PFSK-1 (cell line): ENCODE measurements around the gene FCMR. TPM values are rescaled to one million over a fixed set of nuclear protein-coding genes. Genes with fewer than 3 reads are reported as not detected.

Experiments
- FOXP2 ChIP-seq: optimal IDR thresholded peaks from 2 replicates; pipeline ENCODE3; 2011; ENCODE audit warnings: borderline replicate concordance, control low read depth, inconsistent platforms; ENCODE audit not compliant: insufficient read depth; ENCODE audit errors: extremely low read length, extremely low read depth
- POLR2AphosphoS5 ChIP-seq: IDR thresholded peaks from 2 replicates; pipeline ENCODE4 v1.6.1; 2012; ENCODE audit warnings: low read depth, mild to moderate bottlenecking, control low read depth, low read length, moderate library complexity
- SIN3A ChIP-seq: IDR thresholded peaks from 2 replicates; pipeline ENCODE4 v1.6.1; 2012; ENCODE audit warnings: mild to moderate bottlenecking, low read length, moderate library complexity, borderline replicate concordance; ENCODE audit not compliant: insufficient read depth
- TAF1 ChIP-seq: IDR thresholded peaks from 2 replicates; pipeline ENCODE4 v1.6.1; 2012; ENCODE audit warnings: low read length, control low read depth, borderline replicate concordance; ENCODE audit not compliant: insufficient read depth
- polyA plus RNA-seq: library from polyadenylated mRNA; unstranded; fragments of >200 nt; gene quantifications from one replicate; pipeline ENCODE4 v1.2.1, GENCODE V29; 2012; ENCODE audit warnings: low read depth, missing spikeins; ENCODE audit not compliant: insufficient read length
- TF ChIP-seq, protein P1 (sequence below), 2 experiments: IDR thresholded peaks; 2 replicates each; pipeline versions ENCODE4 v1.6.1 to v1.8.0; 2011 to 2012; ENCODE audit warnings: low read depth in 2 of 2, low read length in 2 of 2, control low read depth in 1 of 2, inconsistent platforms in 1 of 2, mild to moderate bottlenecking in 1 of 2, moderate library complexity in 1 of 2; ENCODE audit not compliant: insufficient read depth in 1 of 2

Gene FCMR
- 0.83 TPM for polyA plus RNA-seq

- TF ChIP-seq, protein P1, sequence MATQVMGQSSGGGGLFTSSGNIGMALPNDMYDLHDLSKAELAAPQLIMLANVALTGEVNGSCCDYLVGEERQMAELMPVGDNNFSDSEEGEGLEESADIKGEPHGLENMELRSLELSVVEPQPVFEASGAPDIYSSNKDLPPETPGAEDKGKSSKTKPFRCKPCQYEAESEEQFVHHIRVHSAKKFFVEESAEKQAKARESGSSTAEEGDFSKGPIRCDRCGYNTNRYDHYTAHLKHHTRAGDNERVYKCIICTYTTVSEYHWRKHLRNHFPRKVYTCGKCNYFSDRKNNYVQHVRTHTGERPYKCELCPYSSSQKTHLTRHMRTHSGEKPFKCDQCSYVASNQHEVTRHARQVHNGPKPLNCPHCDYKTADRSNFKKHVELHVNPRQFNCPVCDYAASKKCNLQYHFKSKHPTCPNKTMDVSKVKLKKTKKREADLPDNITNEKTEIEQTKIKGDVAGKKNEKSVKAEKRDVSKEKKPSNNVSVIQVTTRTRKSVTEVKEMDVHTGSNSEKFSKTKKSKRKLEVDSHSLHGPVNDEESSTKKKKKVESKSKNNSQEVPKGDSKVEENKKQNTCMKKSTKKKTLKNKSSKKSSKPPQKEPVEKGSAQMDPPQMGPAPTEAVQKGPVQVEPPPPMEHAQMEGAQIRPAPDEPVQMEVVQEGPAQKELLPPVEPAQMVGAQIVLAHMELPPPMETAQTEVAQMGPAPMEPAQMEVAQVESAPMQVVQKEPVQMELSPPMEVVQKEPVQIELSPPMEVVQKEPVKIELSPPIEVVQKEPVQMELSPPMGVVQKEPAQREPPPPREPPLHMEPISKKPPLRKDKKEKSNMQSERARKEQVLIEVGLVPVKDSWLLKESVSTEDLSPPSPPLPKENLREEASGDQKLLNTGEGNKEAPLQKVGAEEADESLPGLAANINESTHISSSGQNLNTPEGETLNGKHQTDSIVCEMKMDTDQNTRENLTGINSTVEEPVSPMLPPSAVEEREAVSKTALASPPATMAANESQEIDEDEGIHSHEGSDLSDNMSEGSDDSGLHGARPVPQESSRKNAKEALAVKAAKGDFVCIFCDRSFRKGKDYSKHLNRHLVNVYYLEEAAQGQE (IDR thresholded peaks at IDR 0.05; ENCODE audit: insufficient read depth in 1 of 2, low read depth in 2 of 2, low read length in 2 of 2), result no peak
- no peak for TF ChIP-seq TAF1
- TF ChIP-seq POLR2AphosphoS5, result no peak
- no peak for TF ChIP-seq SIN3A
- TF ChIP-seq FOXP2, result no peak
Observed at GRCh38 chr1:206921772-206922265, at the start of gene FCMR. Gene FCMR, minus strand, starts transcription at chr1:206921941. Its CDS starts 87 bp downstream, at chr1:206921854.

DNA sequence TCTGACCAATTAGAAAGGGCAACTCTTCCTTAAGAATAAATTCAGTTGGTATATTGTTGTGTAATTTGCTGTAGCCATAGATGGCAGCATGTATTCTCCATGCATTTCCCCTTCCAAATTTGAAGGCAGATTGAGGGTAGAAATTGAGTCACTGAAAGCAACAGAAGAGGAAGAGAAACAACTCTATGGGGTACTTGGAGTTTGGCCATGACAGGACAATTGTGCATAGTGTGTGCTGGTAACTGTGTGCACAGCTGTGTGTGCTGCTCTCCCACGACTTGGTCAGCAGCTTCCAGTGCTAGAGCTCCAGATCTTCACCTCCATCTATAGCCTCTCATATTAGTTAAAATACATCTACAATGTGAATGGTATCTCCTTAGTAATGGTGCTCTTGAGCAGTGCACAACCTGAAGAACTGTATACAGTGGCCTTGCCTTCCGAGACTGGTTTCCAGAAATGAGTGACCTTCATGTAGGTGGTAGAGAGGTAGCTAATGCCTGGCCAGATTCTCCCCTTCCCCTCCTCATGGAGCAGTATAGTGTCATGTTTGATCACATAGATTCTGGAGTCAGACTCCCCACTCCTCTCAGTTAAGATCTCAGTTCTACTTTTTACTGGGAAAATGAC is 49.4 kb upstream of the FCMR start:
- TF ChIP-seq FOXP2 (no peak), POLR2AphosphoS5 (no peak), SIN3A (no peak), TAF1 (no peak)
- TF ChIP-seq, protein P1 (IDR thresholded peaks at IDR 0.05; ENCODE audit: insufficient read depth in 1 of 2, low read depth in 2 of 2, low read length in 2 of 2), result no peak

DNA sequence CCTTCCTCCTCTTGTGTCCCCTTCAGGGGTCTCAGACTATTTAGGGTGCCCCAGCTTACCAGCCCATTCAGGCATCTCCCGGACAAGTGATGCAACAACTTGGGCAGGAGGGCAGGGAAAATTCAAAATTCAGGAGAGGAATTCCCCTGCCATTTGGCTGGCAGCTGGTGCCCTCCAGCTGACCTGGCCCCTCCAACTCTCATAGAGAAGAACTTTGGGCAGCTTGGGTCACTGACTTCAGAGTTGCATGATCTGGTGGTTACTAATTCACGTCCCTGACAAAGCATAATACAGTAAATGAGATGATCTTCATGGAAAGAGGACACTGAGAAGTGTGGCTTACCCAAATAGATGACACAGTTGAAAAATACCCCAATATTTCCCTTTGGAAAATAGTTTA is 48.7 kb upstream of the FCMR start, which contains the start of gene FCAMR:
FCAMR (minus strand) TSS at position 15 of the 400 bp plus-strand sequence. CDS start 335 bp downstream, outside the sequence.
- TF ChIP-seq SIN3A (no peak), POLR2AphosphoS5 (no peak), FOXP2 (no peak), TAF1 (no peak)
- TF ChIP-seq, protein P1 (IDR thresholded peaks at IDR 0.05; ENCODE audit: insufficient read depth in 1 of 2, low read depth in 2 of 2, low read length in 2 of 2), result no peak

DNA sequence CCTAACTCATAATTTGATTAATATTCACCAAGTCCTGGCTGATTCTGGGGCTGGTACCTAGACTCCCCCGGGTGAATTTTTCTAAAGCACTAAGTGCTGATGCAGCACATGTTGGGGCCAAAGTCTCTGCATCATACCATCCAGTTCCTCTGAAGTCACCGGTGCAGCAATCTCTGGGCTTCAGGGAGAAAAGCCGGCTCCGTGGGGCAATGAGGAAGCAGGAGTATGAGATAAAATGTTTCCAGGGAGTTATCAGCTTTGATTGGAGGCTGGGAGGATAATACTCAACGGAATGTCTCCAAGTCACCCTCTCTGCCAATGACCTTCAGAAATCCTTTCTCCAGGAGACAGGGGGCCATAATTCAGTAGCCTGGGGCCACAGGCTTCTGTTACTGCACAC is 47.3 kb upstream of the FCMR start:
- TF ChIP-seq, protein P1 (IDR thresholded peaks at IDR 0.05; ENCODE audit: insufficient read depth in 1 of 2, low read depth in 2 of 2, low read length in 2 of 2), result no peak
- TF ChIP-seq TAF1, result no peak
